GM18511 (cell line): ENCODE results near the gene MYZAP.
"Not testable (repeated sequence)": the region's sequence is repeated elsewhere in the genome, so short reads cannot be mapped to it uniquely, and the experiment has no call there.

Experiments used
- ATAC-seq: cut with Tn5 transposase; IDR thresholded peaks from one replicate; pipeline ENCODE4 v1.9.1; 2021; ENCODE audit warnings: mild to moderate bottlenecking, moderate library complexity; ENCODE audit not compliant: unreplicated experiment

MYZAP gene

DNA sequence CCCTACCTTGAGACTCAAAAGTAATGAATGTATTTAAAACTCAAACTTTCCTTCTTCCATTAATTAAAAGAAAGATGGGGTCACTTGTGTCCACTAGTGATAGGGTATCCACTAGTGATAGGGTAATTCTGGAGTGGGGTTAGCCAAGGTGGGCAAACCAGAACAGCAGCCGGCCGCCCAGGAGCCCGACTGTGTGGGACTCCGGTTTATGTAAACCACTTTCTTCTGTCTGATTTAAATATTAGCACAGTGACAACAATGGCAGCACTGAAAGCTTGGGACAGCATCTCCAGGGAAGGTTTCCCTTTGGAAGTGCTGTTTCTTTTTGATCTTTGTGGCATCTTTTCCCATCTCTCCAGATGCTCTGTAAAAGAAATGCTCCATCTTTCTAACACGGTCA lies 722 bp downstream of the MYZAP start:
- ATAC-seq, result no peak

DNA sequence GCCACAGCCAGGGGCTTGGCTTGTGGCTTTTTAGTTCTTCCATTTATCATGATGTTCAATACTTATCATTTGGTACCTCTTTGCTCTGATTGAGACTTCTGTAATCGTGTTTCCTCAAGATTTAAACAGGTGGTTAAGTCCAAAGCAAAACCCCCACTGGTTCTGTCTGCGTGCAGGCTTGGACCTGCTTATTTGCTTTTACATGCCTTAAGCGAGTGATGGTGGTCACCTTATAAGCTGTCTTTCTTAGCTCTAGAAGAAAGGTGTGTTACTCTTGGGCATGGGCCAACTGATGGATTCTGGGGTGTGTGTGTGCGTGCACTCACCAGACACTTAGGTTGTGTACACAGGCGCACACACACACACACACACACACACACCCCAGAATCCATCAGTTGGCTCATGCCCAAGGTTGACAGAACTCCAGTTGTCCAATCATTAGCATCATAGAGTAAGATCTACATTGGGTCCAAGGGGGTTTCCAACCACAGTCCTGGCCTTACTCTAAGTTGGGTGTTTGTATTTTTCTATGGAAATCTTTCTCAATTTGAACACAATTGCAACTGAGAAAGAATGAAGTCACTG lies 1.2 kb downstream of the MYZAP start:
- no peak for ATAC-seq

DNA sequence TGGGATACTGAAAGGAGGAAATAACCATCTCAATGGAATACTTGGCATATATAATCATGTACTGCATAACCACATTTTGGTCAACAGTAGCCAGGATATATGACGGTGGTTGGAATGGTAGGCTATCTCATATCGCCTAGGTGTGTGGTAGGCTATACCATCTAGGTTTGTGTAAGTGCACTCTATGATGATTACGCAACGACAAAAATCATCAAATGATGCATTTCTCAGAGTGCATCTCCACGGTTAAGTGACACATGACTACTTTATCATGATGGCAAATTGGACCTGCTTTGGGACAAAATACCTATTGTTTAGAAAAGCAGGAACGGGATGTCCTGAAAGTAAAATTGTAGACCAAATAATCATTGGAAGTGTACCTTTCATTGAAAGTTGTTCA lies 2.8 kb downstream of the MYZAP start:
- ATAC-seq, result no peak

GRCh38 chr15:57595011-57595866 lies 3.5 kb downstream of the MYZAP start:
- no peak for ATAC-seq

- no peak for ATAC-seq
These were observed 4.7 kb downstream of the MYZAP start for GRCh38 chr15:57596301-57596855.

DNA sequence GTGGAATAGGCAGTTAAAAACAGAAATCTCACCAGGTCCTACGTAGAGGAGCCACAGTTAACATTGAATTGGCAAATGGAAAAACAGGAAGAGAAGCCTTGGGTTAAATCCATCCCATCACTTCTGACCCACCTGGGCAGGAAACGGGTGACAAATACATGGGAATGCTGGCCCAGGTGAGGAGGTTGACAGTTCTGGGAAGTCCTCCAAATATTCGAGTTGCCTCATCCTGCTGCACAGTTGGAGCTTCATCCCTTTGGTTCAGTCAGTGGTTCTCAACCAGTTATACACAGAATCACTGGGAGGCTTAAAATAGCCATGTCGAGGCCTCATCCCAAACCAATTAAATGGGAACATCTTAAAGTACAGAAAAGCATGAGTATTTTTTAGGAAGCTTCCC lies 5.3 kb downstream of the MYZAP start:
- ATAC-seq, result no peak

- ATAC-seq, result no peak
These were observed 5.7 kb downstream of the MYZAP start for GRCh38 chr15:57597431-57597830.

DNA sequence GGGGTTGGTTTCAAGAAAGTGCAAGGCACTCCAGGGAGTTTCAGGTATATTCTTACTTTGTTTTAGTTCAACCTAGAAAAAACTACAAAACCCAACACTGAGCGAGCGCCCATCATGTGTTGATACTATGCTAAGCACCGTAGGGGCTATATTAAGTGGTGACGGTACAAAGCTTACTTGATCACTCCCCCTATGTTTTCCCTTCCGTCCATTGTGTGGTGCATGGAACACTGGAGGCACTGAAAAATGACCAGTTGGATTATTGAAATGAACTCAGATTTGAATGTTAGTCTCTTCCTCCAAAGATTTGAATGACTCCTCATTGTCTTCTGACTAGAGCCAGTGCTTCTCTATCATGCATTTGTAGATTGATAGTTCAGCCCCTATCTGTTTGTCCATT lies 6.6 kb downstream of the MYZAP start:
- ATAC-seq, result no peak

DNA sequence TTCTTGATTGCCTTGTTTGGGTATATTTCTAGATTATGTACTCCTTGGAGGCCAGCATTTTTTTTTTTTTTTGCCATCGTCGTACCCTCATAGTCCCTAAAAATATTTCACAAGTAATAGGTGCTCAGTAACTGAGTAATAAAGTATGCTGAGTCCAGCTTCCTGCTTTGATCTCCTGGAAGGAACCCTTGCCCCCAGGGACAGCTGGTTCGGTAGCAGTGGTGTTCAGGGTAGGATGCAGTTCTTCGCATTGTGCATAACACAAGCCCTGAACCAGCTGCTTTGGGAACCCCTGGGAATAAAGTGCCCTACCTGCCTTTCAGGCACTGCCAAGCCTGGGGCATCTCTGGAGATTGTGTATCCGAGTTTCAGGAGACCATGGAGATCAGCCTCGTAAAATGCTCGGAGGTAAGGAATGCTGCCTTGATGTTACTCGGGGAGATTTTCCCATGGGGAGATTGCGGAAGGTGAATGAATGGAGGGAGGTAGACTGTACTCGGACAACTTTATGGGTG lies 7.6 kb downstream of the MYZAP start:
- ATAC-seq, result no peak

- no peak for ATAC-seq
These were observed 8.5 kb downstream of the MYZAP start for GRCh38 chr15:57600197-57600596.

- ATAC-seq, result no peak
These were observed 12.8 kb downstream of the MYZAP start for GRCh38 chr15:57604507-57604906.

DNA sequence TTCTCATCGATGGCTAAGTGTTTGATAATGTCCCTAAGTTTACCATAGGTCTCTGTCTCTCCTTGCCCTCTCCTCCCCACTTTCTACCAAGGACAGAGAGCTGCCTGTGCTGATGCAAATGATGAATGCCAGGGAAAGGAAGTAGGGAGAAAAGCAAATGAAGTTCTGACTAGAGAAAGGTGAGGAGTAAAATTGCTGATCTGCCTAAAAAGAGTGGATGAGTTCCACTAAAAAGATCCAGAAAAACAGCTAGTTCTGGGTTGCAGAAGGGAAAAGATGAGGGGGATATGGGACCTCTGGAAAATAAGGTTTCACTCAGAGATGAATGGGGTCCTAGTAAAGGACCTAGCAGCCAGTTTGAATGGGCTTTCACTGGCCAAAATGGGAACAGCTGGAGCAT lies 13.8 kb downstream of the MYZAP start:
- no peak for ATAC-seq

- no peak for ATAC-seq
These were observed 14.3 kb downstream of the MYZAP start for GRCh38 chr15:57606048-57606447.

DNA sequence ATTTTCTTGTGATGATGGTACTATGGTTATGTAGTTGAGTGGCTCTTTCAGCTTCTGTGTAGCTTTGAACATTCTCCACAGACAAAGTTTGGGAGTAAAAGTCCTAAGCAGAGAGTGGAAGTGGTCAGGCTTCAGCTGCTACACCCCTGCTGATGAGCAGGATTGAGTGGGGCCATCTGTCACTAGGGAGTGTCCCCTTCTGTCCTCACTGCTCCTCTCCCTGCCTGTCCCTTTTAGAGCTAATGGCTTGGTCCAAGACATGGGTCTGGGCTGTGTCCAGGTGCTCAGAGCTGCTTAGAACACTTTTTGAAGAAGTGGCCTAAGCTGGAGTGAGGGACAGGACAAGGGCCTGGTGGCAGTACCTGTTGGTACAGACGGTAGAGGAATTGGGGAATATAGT lies 15.1 kb downstream of the MYZAP start:
- ATAC-seq, result no peak

- ATAC-seq, result no peak
These were observed 15.9 kb downstream of the MYZAP start for GRCh38 chr15:57607570-57608000.

DNA sequence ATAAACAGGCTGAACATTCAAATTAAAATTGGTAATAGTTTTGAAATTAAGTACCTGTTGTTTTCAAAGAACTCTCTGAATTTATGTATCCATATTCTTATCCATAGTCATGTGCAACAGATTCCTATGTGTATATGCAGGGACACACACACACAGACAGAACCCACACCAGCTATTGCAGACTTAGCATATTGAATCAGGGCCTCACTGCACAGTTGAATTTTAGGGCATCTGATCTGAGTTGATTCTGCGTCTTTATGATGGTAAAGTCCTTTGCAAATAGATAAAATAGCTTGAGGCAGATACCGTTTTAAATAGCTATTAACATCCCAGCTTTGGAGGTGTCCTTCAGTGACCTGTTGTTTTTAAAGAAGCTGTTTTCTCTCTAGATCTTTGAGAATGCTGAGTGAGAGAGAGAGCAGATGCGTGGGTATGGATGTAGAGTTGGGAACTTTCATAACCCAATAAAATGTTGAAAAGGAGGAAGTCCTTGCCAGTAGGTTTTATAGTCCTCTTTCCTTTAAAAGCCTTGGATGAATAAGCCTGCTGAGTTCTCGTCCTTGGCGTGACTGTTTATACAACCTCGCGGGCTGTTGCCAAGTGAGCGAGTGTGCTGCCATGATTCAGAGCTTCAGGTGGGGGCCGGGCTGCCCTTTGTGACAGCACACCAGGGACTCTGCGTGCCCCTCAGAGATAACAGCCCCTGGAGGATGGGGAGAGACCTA lies 18.3 kb downstream of the MYZAP start:
- ATAC-seq, result no peak

DNA sequence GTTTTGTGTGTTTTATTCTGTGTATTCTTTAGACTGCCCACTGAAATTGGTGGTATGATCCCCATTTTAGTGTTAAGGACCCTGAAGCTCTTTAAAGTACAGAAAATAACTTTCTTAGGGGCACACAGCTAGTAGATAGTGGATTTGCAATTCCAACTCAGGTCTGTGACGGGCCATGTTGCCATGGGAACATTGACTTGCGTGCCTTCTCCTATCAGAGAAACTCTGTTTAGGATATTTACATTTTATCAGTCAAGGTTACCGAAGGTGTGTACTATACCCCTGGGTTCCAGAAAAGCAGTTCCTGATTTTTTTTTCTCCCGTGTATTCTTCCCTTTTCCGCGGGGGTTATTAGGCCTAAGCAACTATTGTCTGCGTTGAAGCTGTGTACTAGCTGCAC lies 19.4 kb downstream of the MYZAP start:
- ATAC-seq, result no peak

DNA sequence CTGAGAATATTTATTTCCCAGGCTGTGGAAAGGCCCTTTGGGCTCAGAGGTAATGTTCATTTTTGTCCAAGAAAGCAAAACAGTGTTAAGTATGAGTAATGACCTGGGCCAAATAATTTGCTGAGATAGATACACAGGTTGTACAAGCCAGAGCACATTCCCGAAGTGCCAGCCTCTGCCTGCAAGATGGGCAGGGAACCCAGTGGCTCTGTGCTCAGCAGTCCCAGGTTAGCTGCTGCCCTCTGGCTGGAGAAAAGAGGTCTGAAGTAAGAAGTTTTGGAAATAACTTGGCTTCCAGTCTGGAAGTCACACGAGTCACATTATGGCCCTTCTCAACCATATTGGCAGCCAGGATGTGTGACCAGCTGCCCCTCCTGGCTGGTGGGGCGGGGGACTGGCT lies 20.2 kb downstream of the MYZAP start:
- ATAC-seq, result no peak

GRCh38 chr15:57614241-57614640 lies 22.5 kb downstream of the MYZAP start:
- ATAC-seq, result no peak

- ATAC-seq, result not testable (repeated sequence)
These were observed 24.3 kb downstream of the MYZAP start for GRCh38 chr15:57615951-57616496.

DNA sequence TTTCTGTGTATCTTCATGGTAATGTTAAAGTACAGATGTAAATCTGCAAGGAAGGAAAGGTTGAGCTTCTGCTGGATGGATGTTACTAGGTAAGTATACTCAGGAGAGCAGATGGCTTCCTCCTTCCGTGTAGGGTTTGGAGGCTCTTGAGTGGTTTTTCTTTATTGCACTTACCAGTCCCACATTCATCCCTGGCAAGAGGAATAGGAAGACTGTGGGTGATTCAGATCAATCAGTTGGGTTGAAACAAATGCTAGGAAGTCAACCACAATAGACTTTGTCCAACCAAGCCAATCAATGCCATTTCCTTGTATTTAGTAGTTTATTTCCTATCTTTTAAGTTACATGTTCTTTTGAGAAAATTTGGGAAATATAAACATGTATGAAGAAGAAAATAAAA lies 26.6 kb downstream of the MYZAP start:
- ATAC-seq, result no peak
